B cell (primary cell): ENCODE data around the gene LRRC8E. TPM values are rescaled to one million over a fixed set of nuclear protein-coding genes. Genes with fewer than 3 reads are reported as not detected.

ENCODE experiments used
- ATAC-seq: fragments of 200-7000 bp; cut with Tn5 transposase; one replicate; pipeline ENCODE4 v1.10.0; 2021; ENCODE audit warnings: low read depth, mild to moderate bottlenecking, moderate number of reproducible peaks, moderate library complexity
- CTCF ChIA-PET: fragments of 350-600 bp; sonication (Branson Sonifier 250); formaldehyde crosslinking; loops from one replicate; lab custom pipeline; 2021; ENCODE audit warnings: antibody characterized with exemption, inconsistent platforms; lab: Charles Lee
- POLR2A ChIA-PET: fragments of 350-600 bp; sonication (Branson Sonifier 250); formaldehyde crosslinking; loops from one replicate; lab custom pipeline; 2021; ENCODE audit warnings: antibody characterized with exemption; lab: Charles Lee
- DNase-seq: peaks from one replicate; pipeline ENCODE4 v3.0.0; 2013
- H2AFZ ChIP-seq: 2 replicates; pipeline ENCODE4 v1.6.1; 2012; ENCODE audit warnings: mild to moderate bottlenecking, low read depth, low read length; ENCODE audit not compliant: insufficient read depth, poor library complexity, severe bottlenecking
- H3K27ac ChIP-seq, 2 donors: 1 replicate in 1 of 2; 2 replicates in 1 of 2; pipeline ENCODE4 v1.5.1; 2012 to 2013; ENCODE audit warnings: low read length in 2 of 2, mild to moderate bottlenecking in 2 of 2, moderate library complexity in 1 of 2
- H3K27me3 ChIP-seq, 4 experiments: fragments of 200-600 bp in 1 of 4; sonication (generic) in 1 of 4; replicated peaks in 1 of 4; 1 replicate in 2 of 4; 2 replicates in 2 of 4; pipeline versions ENCODE4 v1.6.1 to v1.7.0; 2013 to 2016; ENCODE audit warnings: low read length in 3 of 4, mild to moderate bottlenecking in 2 of 4, mixed read lengths in 1 of 4, moderate library complexity in 1 of 4; ENCODE audit not compliant: insufficient read depth in 4 of 4, control insufficient read depth in 3 of 4; ENCODE audit errors: control extremely low read depth in 1 of 4
- H3K36me3 ChIP-seq, 2 experiments: replicated peaks in 1 of 2; 1 replicate in 1 of 2; 2 replicates in 1 of 2; pipeline versions ENCODE4 v1.6.1 to v1.7.1; 2013; ENCODE audit warnings: low read length in 1 of 2; ENCODE audit not compliant: insufficient read depth in 2 of 2, control insufficient read depth in 1 of 2; ENCODE audit errors: control extremely low read depth in 1 of 2, extremely low read depth in 1 of 2
- H3K4me1 ChIP-seq, 2 donors: fragments of 200-600 bp in 1 of 2; sonication (generic) in 1 of 2; 1 replicate in 1 of 2; 2 replicates in 1 of 2; pipeline versions ENCODE4 v1.5.1 to v1.6.1; 2013 to 2017; ENCODE audit warnings: low read length in 2 of 2; ENCODE audit not compliant: control insufficient read depth in 2 of 2, insufficient read depth in 2 of 2
- H3K4me2 ChIP-seq: replicated peaks from 2 replicates; pipeline ENCODE3; 2012; ENCODE audit warnings: mild to moderate bottlenecking, low read depth, low read length; ENCODE audit not compliant: poor library complexity, severe bottlenecking
- H3K4me3 ChIP-seq, 5 experiments: fragments of 200-600 bp in 1 of 5; sonication (generic) in 1 of 5; 1 replicate in 3 of 5; 2 replicates in 2 of 5; pipeline versions ENCODE4 v1.5.1 to v1.7.0; 2011 to 2016; ENCODE audit warnings: low read length in 4 of 5, mild to moderate bottlenecking in 4 of 5, low read depth in 2 of 5, control low read depth in 1 of 5, moderate library complexity in 1 of 5; ENCODE audit not compliant: insufficient read depth in 1 of 5; ENCODE audit errors: control extremely low read depth in 1 of 5, extremely low read depth in 1 of 5
- H3K79me2 ChIP-seq: fragments of 200-600 bp; sonication (generic); one replicate; pipeline ENCODE4 v1.6.0; 2016; ENCODE audit warnings: low read length; ENCODE audit not compliant: control insufficient read depth, insufficient read depth
- H3K9ac ChIP-seq: fragments of 200-600 bp; sonication (generic); 2 replicates; pipeline ENCODE4 v1.6.1; 2017; ENCODE audit warnings: mild to moderate bottlenecking, low read length, moderate library complexity
- H3K9me3 ChIP-seq, 3 donors: one replicate each; pipeline versions ENCODE4 v1.6.1 to v1.7.1; 2013; ENCODE audit warnings: low read length in 2 of 3; ENCODE audit not compliant: control insufficient read depth in 2 of 3, insufficient read depth in 1 of 3; ENCODE audit errors: control extremely low read depth in 1 of 3
- H4K20me1 ChIP-seq: 2 replicates; pipeline ENCODE4 v1.6.0; 2012; ENCODE audit warnings: mild to moderate bottlenecking, low read length; ENCODE audit not compliant: insufficient read depth, control insufficient read depth, poor library complexity, severe bottlenecking
- H3K27ac Mint-ChIP-seq: one replicate; pipeline ENCODE4 v1.8.0; 2021; ENCODE audit warnings: mixed read lengths
- H3K27me3 Mint-ChIP-seq: one replicate; pipeline ENCODE4 v1.8.0; 2021; ENCODE audit warnings: mixed read lengths
- H3K4me1 Mint-ChIP-seq: one replicate; pipeline ENCODE4 v1.8.0; 2021; ENCODE audit warnings: mixed read lengths
- H3K4me3 Mint-ChIP-seq: one replicate; pipeline ENCODE4 v1.8.0; 2021; ENCODE audit warnings: mixed read lengths
- H3K9me3 Mint-ChIP-seq: one replicate; pipeline ENCODE4 v1.8.0; 2022; ENCODE audit warnings: mixed read lengths; ENCODE audit not compliant: insufficient read depth
- CTCF ChIP-seq: fragments of 200-600 bp; IDR thresholded peaks from one replicate; pipeline ENCODE4 v1.8.0; 2022; ENCODE audit warnings: antibody characterized with exemption, mild to moderate bottlenecking
- EZH2 ChIP-seq: IDR thresholded peaks from 2 replicates; pipeline ENCODE4 v1.6.1; 2012; ENCODE audit warnings: borderline replicate concordance, low read depth, mild to moderate bottlenecking, moderate library complexity, low read length; ENCODE audit not compliant: insufficient read depth, poor library complexity, severe bottlenecking
- WGBS: methylation state at CpG from one replicate; pipeline ENCODE4 v1.1.5; 2013; ENCODE audit warnings: missing lambda C conversion rate; ENCODE audit not compliant: insufficient coverage; 5-methylcytosine and 5-hydroxymethylcytosine counted together
- intact Hi-C: fragments of 100-400 bp; cut with micrococcal nuclease; formaldehyde crosslinking; loops from one replicate; pipeline ENCODE4 v1.10.0; 2022
- polyA plus RNA-seq: library from polyadenylated mRNA; depleted of rRNA; stranded (reverse); fragments of >200 nt; gene quantifications from 2 replicates; pipeline ENCODE4 v1.2.3, GENCODE V29; 2012
- total RNA-seq, 2 donors: library from RNA; stranded (reverse); fragments of 120-200 nt in 1 of 2; gene quantifications; 1 replicate in 1 of 2; 2 replicates in 1 of 2; pipeline versions ENCODE4 v1.2.3 to v1.2.4, GENCODE V29; 2013 to 2022

LRRC8E gene
- total and polyA plus RNA-seq, 2 donors (not counting 1 experiment from before 2014, with no cell fraction given): not detected

GRCh38 chr19:7925171-7925851 is 37.0 kb downstream of the LRRC8E start:
- no peaks in the 10 kb centered on the region for H3K9me3 Mint-ChIP-seq
- DNase-seq (peak; percentile 85), ATAC-seq (no peak)
- H3K27me3 ChIP-seq: no peaks in the 10 kb centered on the region
- H3K4me3 ChIP-seq: peak overlapping the region in 3 of 5 experiments; percentile 25 to 57 (median 41)
- intact Hi-C loops: loop anchor here (1.0 kb wide), 1 partner anchor 18 kb away; the partner anchor contains the start of gene TIMM44
- H3K27ac ChIP-seq: no peak overlapping the region
- peaks cover 28% of the 10 kb centered on the region for H3K4me1 Mint-ChIP-seq
- peaks cover 5% of the 10 kb centered on the region for H3K79me2 ChIP-seq
- POLR2A ChIA-PET: no interaction called here
- CTCF ChIA-PET: no interaction called here
- H3K36me3 ChIP-seq: peaks cover 0 to 13% of the 10 kb centered on the region in 2 experiments
- peak overlapping the region; percentile 50 for H3K9ac ChIP-seq
- H3K9me3 ChIP-seq: no peaks in the 10 kb centered on the region
- peaks cover 21 to 26% of the 10 kb centered on the region in 2 donors for H3K4me1 ChIP-seq
- peak overlapping the region; percentile 65 for H3K27ac Mint-ChIP-seq
- H3K4me3 Mint-ChIP-seq: peak overlapping the region; percentile 85
- peak overlapping the region; percentile 94 for H3K4me2 ChIP-seq
- peaks cover 43% of the 10 kb centered on the region for H4K20me1 ChIP-seq
- peak; percentile 84 for TF ChIP-seq CTCF
- no peak for TF ChIP-seq EZH2
- no peaks in the 10 kb centered on the region for H3K27me3 Mint-ChIP-seq
- H2AFZ ChIP-seq: peak overlapping the region; percentile 60
- WGBS: 2% methylated on average over 94 of the region's 98 CpGs

- DNase-seq (peak; percentile 76), ATAC-seq (peak; percentile 65)
- H3K27ac Mint-ChIP-seq: peak within 1 kb of the TSS; percentile 65
- Histone ChIP-seq H3K27me3 (no peaks in the 10 kb centered on the region), H3K9me3 (no peaks in the 10 kb centered on the region), H3K4me2 (peak within 1 kb of the TSS; percentile 94), H3K36me3 (peaks cover 2 to 21% of the 10 kb centered on the region in 2 experiments), H3K27ac (no peak within 1 kb of the TSS), H3K4me1 (peaks cover 19 to 22% of the 10 kb centered on the region in 2 donors), H2AFZ (peak within 1 kb of the TSS; percentile 60), H3K9ac (peak within 1 kb of the TSS; percentile 50), H4K20me1 (peaks cover 40% of the 10 kb centered on the region), H3K4me3 (peak within 1 kb of the TSS in 3 of 5 experiments; percentile 25 to 57 (median 41)), H3K79me2 (peaks cover 5% of the 10 kb centered on the region)
- no peaks in the 10 kb centered on the region for H3K9me3 Mint-ChIP-seq
- 20% methylated on average over 64 of the region's 65 CpGs for WGBS
- H3K4me3 Mint-ChIP-seq: peak within 1 kb of the TSS; percentile 85
- H3K27me3 Mint-ChIP-seq: no peaks in the 10 kb centered on the region
- POLR2A ChIA-PET: no interaction called here
- CTCF ChIA-PET: interaction anchor here (1.1 to 1.2 kb wide), 2 partner anchors 14 to 63 kb away, joined by 3 read pairs; no protein-coding TSS in a partner anchor
- intact Hi-C loops: no loop called here
- no peak for TF ChIP-seq EZH2
- no peak for TF ChIP-seq CTCF
- H3K4me1 Mint-ChIP-seq: peaks cover 24% of the 10 kb centered on the region
Measured at GRCh38 chr19:7926021-7926726, 37.9 kb downstream of the LRRC8E start, which contains the start of gene CTXN1. TSS of gene CTXN1 (minus strand) at chr19:7926135. CDS start at chr19:7925538, 597 bp downstream.
